Astrocyte of the hippocampus (primary cell): ENCODE data around the gene EDA.
"Not testable (repeated sequence)": the region's sequence is repeated elsewhere in the genome, so short reads cannot be mapped to it uniquely, and the experiment has no call there.

Source experiments
- DNase-seq: peaks from one replicate; pipeline ENCODE4 v3.0.0; 2011; ENCODE audit warnings: low read depth, low spot score

Gene EDA

GRCh38 chrX:69746051-69746450 lies 130.1 kb downstream of the EDA start:
- no peak for DNase-seq

GRCh38 chrX:69748055-69748454 lies 132.1 kb downstream of the EDA start:
- no peak for DNase-seq

- no peak for DNase-seq
Measured at GRCh38 chrX:69759921-69760625, 144.2 kb downstream of the EDA start.

GRCh38 chrX:69761633-69762032 lies 145.7 kb downstream of the EDA start:
- no peak for DNase-seq

GRCh38 chrX:69762340-69762739 lies 146.4 kb downstream of the EDA start:
- no peak for DNase-seq

GRCh38 chrX:69793260-69793935 lies 177.5 kb downstream of the EDA start:
- DNase-seq: no peak

GRCh38 chrX:69795702-69796101 lies 179.8 kb downstream of the EDA start:
- no peak for DNase-seq

- no peak for DNase-seq
Measured at GRCh38 chrX:69807400-69807799, 191.5 kb downstream of the EDA start.

GRCh38 chrX:69808375-69808774 lies 192.5 kb downstream of the EDA start:
- no peak for DNase-seq

- no peak for DNase-seq
Measured at GRCh38 chrX:69813677-69814076, 197.8 kb downstream of the EDA start.

GRCh38 chrX:69815063-69815462 lies 199.2 kb downstream of the EDA start:
- no peak for DNase-seq

- DNase-seq: no peak
Measured at GRCh38 chrX:69815519-69815918, 199.6 kb downstream of the EDA start.

GRCh38 chrX:69844636-69845035 lies 228.7 kb downstream of the EDA start:
- DNase-seq: no peak

- DNase-seq: not testable (repeated sequence)
Measured at GRCh38 chrX:69859999-69860398, 244.1 kb downstream of the EDA start.

- DNase-seq: no peak
Measured at GRCh38 chrX:69876221-69876620, 260.3 kb downstream of the EDA start.

- DNase-seq: no peak
Measured at GRCh38 chrX:69884210-69884609, 268.3 kb downstream of the EDA start.

- no peak for DNase-seq
Measured at GRCh38 chrX:69896046-69896445, 280.1 kb downstream of the EDA start.

GRCh38 chrX:69900491-69900890 lies 284.6 kb downstream of the EDA start:
- DNase-seq: no peak

- no peak for DNase-seq
Measured at GRCh38 chrX:69906447-69906846, 290.5 kb downstream of the EDA start.

GRCh38 chrX:69914781-69915180 lies 298.9 kb downstream of the EDA start:
- DNase-seq: no peak

- peak; percentile 2 for DNase-seq
Measured at GRCh38 chrX:69919749-69920148, 303.8 kb downstream of the EDA start.

GRCh38 chrX:69932323-69932722 lies 316.4 kb downstream of the EDA start:
- DNase-seq: no peak

GRCh38 chrX:69948276-69948797 lies 332.4 kb downstream of the EDA start:
- DNase-seq: no peak
